ENCODE measurements around the gene ATP2A2.

GRCh38 chr12:110330544-110330943 lies 49.5 kb downstream of the ATP2A2 start:
- TF ChIP-seq, protein P1, sequence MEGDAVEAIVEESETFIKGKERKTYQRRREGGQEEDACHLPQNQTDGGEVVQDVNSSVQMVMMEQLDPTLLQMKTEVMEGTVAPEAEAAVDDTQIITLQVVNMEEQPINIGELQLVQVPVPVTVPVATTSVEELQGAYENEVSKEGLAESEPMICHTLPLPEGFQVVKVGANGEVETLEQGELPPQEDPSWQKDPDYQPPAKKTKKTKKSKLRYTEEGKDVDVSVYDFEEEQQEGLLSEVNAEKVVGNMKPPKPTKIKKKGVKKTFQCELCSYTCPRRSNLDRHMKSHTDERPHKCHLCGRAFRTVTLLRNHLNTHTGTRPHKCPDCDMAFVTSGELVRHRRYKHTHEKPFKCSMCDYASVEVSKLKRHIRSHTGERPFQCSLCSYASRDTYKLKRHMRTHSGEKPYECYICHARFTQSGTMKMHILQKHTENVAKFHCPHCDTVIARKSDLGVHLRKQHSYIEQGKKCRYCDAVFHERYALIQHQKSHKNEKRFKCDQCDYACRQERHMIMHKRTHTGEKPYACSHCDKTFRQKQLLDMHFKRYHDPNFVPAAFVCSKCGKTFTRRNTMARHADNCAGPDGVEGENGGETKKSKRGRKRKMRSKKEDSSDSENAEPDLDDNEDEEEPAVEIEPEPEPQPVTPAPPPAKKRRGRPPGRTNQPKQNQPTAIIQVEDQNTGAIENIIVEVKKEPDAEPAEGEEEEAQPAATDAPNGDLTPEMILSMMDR (IDR thresholded peaks at IDR 0.05), result no peak
- no peak for TF ChIP-seq POLR2A (IDR thresholded peaks at IDR 0.05)
